H9 (cell line): Measurements from ENCODE around the gene R3HDML. TPM values are rescaled to one million over a fixed set of nuclear protein-coding genes. Genes with fewer than 3 reads are reported as not detected.

ENCODE experiments used
- DNase-seq: peaks from one replicate; pipeline ENCODE4 v3.0.0-alpha.2; 2017
- H2AFZ ChIP-seq: one replicate; pipeline ENCODE4 v1.6.1; 2013; ENCODE audit warnings: mild to moderate bottlenecking, low read length, control low read depth, moderate library complexity
- H2AK5ac ChIP-seq: 2 replicates; pipeline ENCODE4 v1.6.1; 2013; ENCODE audit warnings: low read length, control low read depth, mixed read lengths; ENCODE audit not compliant: insufficient read length
- H2BK120ac ChIP-seq: one replicate; pipeline ENCODE4 v1.6.1; 2013; ENCODE audit warnings: low read depth, mild to moderate bottlenecking, low read length, control low read depth, inconsistent platforms; ENCODE audit not compliant: poor library complexity, severe bottlenecking
- H2BK12ac ChIP-seq: 2 replicates; pipeline ENCODE4 v1.6.1; 2013; ENCODE audit warnings: low read length, control low read depth, mixed read lengths, low read depth; ENCODE audit not compliant: insufficient read length
- H2BK15ac ChIP-seq: 2 replicates; pipeline ENCODE4 v1.6.1; 2013; ENCODE audit warnings: low read depth, low read length, control low read depth
- H2BK20ac ChIP-seq: one replicate; pipeline ENCODE4 v1.6.1; 2013; ENCODE audit warnings: low read depth, mild to moderate bottlenecking, low read length, control low read depth, inconsistent platforms; ENCODE audit not compliant: poor library complexity, severe bottlenecking
- H2BK5ac ChIP-seq: 2 replicates; pipeline ENCODE4 v1.6.1; 2013; ENCODE audit warnings: low read length, control low read depth, mixed read lengths; ENCODE audit not compliant: insufficient read length
- H3K14ac ChIP-seq: 2 replicates; pipeline ENCODE4 v1.6.1; 2013; ENCODE audit warnings: low read length, control low read depth; ENCODE audit not compliant: insufficient read depth
- H3K18ac ChIP-seq: 2 replicates; pipeline ENCODE4 v1.6.1; 2013; ENCODE audit warnings: low read depth, mild to moderate bottlenecking, mixed read lengths, low read length, control low read depth; ENCODE audit not compliant: insufficient read length
- H3K23ac ChIP-seq: 2 replicates; pipeline ENCODE4 v1.6.1; 2013; ENCODE audit warnings: low read length, control low read depth, mixed read lengths, low read depth; ENCODE audit not compliant: insufficient read length
- H3K23me2 ChIP-seq: 2 replicates; pipeline ENCODE4 v1.6.1; 2013; ENCODE audit warnings: low read depth, mild to moderate bottlenecking, mixed read lengths, low read length, control low read depth; ENCODE audit not compliant: insufficient read length, poor library complexity, severe bottlenecking
- H3K27ac ChIP-seq: 2 replicates; pipeline ENCODE4 v1.5.1; 2013; ENCODE audit warnings: low read length, control low read depth, mixed read lengths, low read depth; ENCODE audit not compliant: insufficient read length
- H3K27me3 ChIP-seq: 2 replicates; pipeline ENCODE4 v1.6.1; 2013; ENCODE audit warnings: low read length, control low read depth, inconsistent platforms; ENCODE audit not compliant: insufficient read depth
- H3K4ac ChIP-seq: 2 replicates; pipeline ENCODE4 v1.6.1; 2013; ENCODE audit warnings: low read depth, mild to moderate bottlenecking, control low read depth, inconsistent platforms, low read length, moderate library complexity
- H3K4me1 ChIP-seq: 2 replicates; pipeline ENCODE4 v1.6.1; 2013; ENCODE audit warnings: low read length, control low read depth, inconsistent platforms; ENCODE audit not compliant: insufficient read depth
- H3K4me2 ChIP-seq: 2 replicates; pipeline ENCODE4 v1.6.1; 2013; ENCODE audit warnings: low read length, control low read depth, mixed read lengths; ENCODE audit not compliant: insufficient read length, insufficient read depth
- H3K56ac ChIP-seq: 2 replicates; pipeline ENCODE4 v1.6.1; 2013; ENCODE audit warnings: low read depth, mild to moderate bottlenecking, mixed read lengths, low read length, control low read depth; ENCODE audit not compliant: insufficient read length
- H3K79me1 ChIP-seq: 2 replicates; pipeline ENCODE4 v1.6.1; 2013; ENCODE audit warnings: low read depth, mild to moderate bottlenecking, moderate library complexity, low read length, control low read depth, inconsistent platforms; ENCODE audit not compliant: insufficient read depth, poor library complexity, severe bottlenecking
- H3K79me2 ChIP-seq: 2 replicates; pipeline ENCODE4 v1.6.1; 2013; ENCODE audit warnings: low read length, control low read depth, inconsistent platforms; ENCODE audit not compliant: insufficient read depth
- H3K9ac ChIP-seq: 2 replicates; pipeline ENCODE4 v1.6.1; 2013; ENCODE audit warnings: low read length, control low read depth, mixed read lengths; ENCODE audit not compliant: insufficient read length; ENCODE audit errors: extremely low read depth
- H3K9me3 ChIP-seq: one replicate; pipeline ENCODE4 v1.6.1; 2013; ENCODE audit warnings: low read depth, low read length, inconsistent platforms; ENCODE audit not compliant: control insufficient read depth
- H3T11ph ChIP-seq: one replicate; pipeline ENCODE4 v1.6.1; 2013; ENCODE audit warnings: mild to moderate bottlenecking, low read length, control low read depth, inconsistent platforms
- H4K20me1 ChIP-seq: one replicate; pipeline ENCODE4 v1.6.1; 2013; ENCODE audit not compliant: control insufficient read depth, insufficient read length, insufficient read depth
- H4K5ac ChIP-seq: 2 replicates; pipeline ENCODE4 v1.6.1; 2013; ENCODE audit warnings: low read depth, mild to moderate bottlenecking, mixed read lengths, low read length, control low read depth; ENCODE audit not compliant: insufficient read length
- H4K8ac ChIP-seq: replicated peaks from 2 replicates; pipeline ENCODE4 v1.6.1; 2013; ENCODE audit warnings: low read length, control low read depth, mixed read lengths, low read depth; ENCODE audit not compliant: insufficient read length
- H4K91ac ChIP-seq: 2 replicates; pipeline ENCODE4 v1.6.1; 2013; ENCODE audit warnings: low read depth, mild to moderate bottlenecking, moderate library complexity, mixed read lengths, low read length, control low read depth; ENCODE audit not compliant: insufficient read length
- H3K27ac Mint-ChIP-seq, 3 experiments: 2 replicates in 2 of 3; 3 replicates in 1 of 3; pipeline ENCODE4 v1.8.0; 2020 to 2021; ENCODE audit warnings: mixed read lengths in 3 of 3, mild to moderate bottlenecking in 1 of 3, moderate library complexity in 1 of 3
- H3K27me3 Mint-ChIP-seq: 2 replicates; pipeline ENCODE4 v1.8.0; 2021; ENCODE audit warnings: low read depth, mild to moderate bottlenecking, moderate library complexity, mixed read lengths
- H3K36me3 Mint-ChIP-seq, 3 experiments: 2 replicates in 2 of 3; 3 replicates in 1 of 3; pipeline ENCODE4 v1.8.0; 2020 to 2021; ENCODE audit warnings: low read depth in 3 of 3, mixed read lengths in 3 of 3; ENCODE audit not compliant: insufficient read depth in 1 of 3
- H3K4me1 Mint-ChIP-seq, 2 experiments: 2 replicates each; pipeline ENCODE4 v1.8.0; 2020; ENCODE audit warnings: mixed read lengths in 2 of 2
- H3K4me3 Mint-ChIP-seq, 2 experiments: 2 replicates in 1 of 2; 3 replicates in 1 of 2; pipeline ENCODE4 v1.8.0; 2020 to 2021; ENCODE audit warnings: mild to moderate bottlenecking in 2 of 2, mixed read lengths in 2 of 2, moderate library complexity in 1 of 2
- H3K9me3 Mint-ChIP-seq, 2 experiments: 2 replicates in 1 of 2; 3 replicates in 1 of 2; pipeline ENCODE4 v1.8.0; 2020; ENCODE audit warnings: mild to moderate bottlenecking in 2 of 2, mixed read lengths in 2 of 2, moderate library complexity in 1 of 2
- total RNA-seq: library from RNA; stranded (reverse); gene quantifications from 2 replicates; pipeline ENCODE4 v1.2.1, GENCODE V29; 2021
- TF ChIP-seq, protein P1 (sequence below): fragments of 200-600 bp; sonication (generic); conservative IDR thresholded peaks from 3 replicates; pipeline ENCODE4 v1.8.0; 2021; ENCODE audit warnings: antibody characterized with exemption, mild to moderate bottlenecking

R3HDML gene
- total RNA-seq, 1 experiment from 2014 or later: not detected

DNA sequence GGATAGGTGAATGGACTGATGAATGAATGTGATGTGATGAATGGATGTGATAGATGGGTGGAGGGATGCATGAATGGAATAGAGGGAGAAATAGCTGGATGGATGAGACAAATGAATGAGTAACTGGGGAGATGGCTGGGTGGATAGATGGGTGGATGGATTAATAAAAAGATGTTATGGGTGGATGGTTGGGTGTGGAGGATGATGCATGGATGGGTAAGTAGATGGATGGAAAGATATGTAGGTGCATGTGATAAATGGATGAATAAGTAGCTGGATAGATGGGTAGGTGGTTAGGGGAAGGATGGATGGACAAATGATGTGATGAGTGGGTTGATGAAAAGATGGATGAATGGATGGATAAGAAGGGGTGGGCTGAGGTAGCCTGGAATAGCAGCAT lies 23.4 kb downstream of the R3HDML start:
- Histone ChIP-seq H3K18ac (no peak overlapping the region), H2BK120ac (no peak overlapping the region), H3K23me2 (no peaks in the 10 kb centered on the region), H4K91ac (no peak overlapping the region), H2BK12ac (no peak overlapping the region), H3K9ac (no peak overlapping the region), H2BK20ac (no peak overlapping the region), H3K27ac (no peak overlapping the region), H2AK5ac (no peak overlapping the region), H2BK5ac (no peak overlapping the region), H3K56ac (no peak overlapping the region), H2BK15ac (no peak overlapping the region), H3K23ac (no peak overlapping the region), H3K9me3 (no peaks in the 10 kb centered on the region), H4K8ac (no peak overlapping the region), H4K5ac (no peak overlapping the region), H4K20me1 (no peaks in the 10 kb centered on the region), H3K14ac (no peak overlapping the region), H3K4me1 (no peaks in the 10 kb centered on the region), H3K4ac (no peak overlapping the region), H3T11ph (no peak overlapping the region), H2AFZ (no peak overlapping the region), H3K79me2 (no peaks in the 10 kb centered on the region), H3K27me3 (no peaks in the 10 kb centered on the region), H3K4me2 (no peak overlapping the region), H3K79me1 (no peaks in the 10 kb centered on the region)
- Mint-ChIP-seq H3K27ac (no peak overlapping the region), H3K9me3 (no peaks in the 10 kb centered on the region; a peak in 1 of 5 replicates), H3K4me1 (peaks cover 0 to 5% of the 10 kb centered on the region in 2 experiments; a peak in 1 of 4 replicates), H3K36me3 (no peaks in the 10 kb centered on the region), H3K4me3 (no peak overlapping the region), H3K27me3 (peaks cover 2% of the 10 kb centered on the region)
- TF ChIP-seq, protein P1, sequence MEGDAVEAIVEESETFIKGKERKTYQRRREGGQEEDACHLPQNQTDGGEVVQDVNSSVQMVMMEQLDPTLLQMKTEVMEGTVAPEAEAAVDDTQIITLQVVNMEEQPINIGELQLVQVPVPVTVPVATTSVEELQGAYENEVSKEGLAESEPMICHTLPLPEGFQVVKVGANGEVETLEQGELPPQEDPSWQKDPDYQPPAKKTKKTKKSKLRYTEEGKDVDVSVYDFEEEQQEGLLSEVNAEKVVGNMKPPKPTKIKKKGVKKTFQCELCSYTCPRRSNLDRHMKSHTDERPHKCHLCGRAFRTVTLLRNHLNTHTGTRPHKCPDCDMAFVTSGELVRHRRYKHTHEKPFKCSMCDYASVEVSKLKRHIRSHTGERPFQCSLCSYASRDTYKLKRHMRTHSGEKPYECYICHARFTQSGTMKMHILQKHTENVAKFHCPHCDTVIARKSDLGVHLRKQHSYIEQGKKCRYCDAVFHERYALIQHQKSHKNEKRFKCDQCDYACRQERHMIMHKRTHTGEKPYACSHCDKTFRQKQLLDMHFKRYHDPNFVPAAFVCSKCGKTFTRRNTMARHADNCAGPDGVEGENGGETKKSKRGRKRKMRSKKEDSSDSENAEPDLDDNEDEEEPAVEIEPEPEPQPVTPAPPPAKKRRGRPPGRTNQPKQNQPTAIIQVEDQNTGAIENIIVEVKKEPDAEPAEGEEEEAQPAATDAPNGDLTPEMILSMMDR: no peak
- DNase-seq: no peak
